IMR-90 (cell line): ENCODE results near the gene TXLNA. TPM values are rescaled to one million over a fixed set of nuclear protein-coding genes. Genes with fewer than 3 reads are reported as not detected.

Experiments used
- ATAC-seq: fragments of 200-7000 bp; cut with Tn5 transposase; 2 replicates; pipeline ENCODE4 v1.9.1; 2020; ENCODE audit warnings: low read depth, mild to moderate bottlenecking, moderate library complexity
- BruUV-seq: library from RNA; stranded (reverse); fragments of 400-500 nt; replicated peaks from 2 replicates; lab custom pipeline; 2021; lab: Mats Ljungman, UMichigan
- CTCF ChIA-PET: fragments of 300-600 bp; formaldehyde crosslinking; extraction: SDS; loops from one replicate; lab custom pipeline; 2021; ENCODE audit warnings: antibody characterized with exemption; lab: Yijun Ruan, JAX
- POLR2A ChIA-PET: fragments of 300-600 bp; sonication (Branson Sonifier 250); formaldehyde crosslinking; loops from one replicate; lab custom pipeline; 2022; ENCODE audit warnings: antibody characterized with exemption; ENCODE audit not compliant: unreplicated experiment; lab: Charles Lee
- DNase-seq: peaks from one replicate; pipeline ENCODE4 v3.0.0; 2013
- H2AFZ ChIP-seq: replicated peaks from 2 replicates; pipeline ENCODE3; 2013; ENCODE audit warnings: low read length, mild to moderate bottlenecking; ENCODE audit not compliant: poor library complexity
- H2AK5ac ChIP-seq: 2 replicates; pipeline ENCODE4 v1.6.1; 2013; ENCODE audit warnings: low read depth, low read length, inconsistent platforms
- H2AK9ac ChIP-seq: replicated peaks from 2 replicates; pipeline ENCODE3; 2013; ENCODE audit warnings: mild to moderate bottlenecking, low read depth, low read length, moderate library complexity; ENCODE audit not compliant: poor library complexity
- H2BK120ac ChIP-seq: 2 replicates; pipeline ENCODE4 v1.6.1; 2013; ENCODE audit warnings: low read depth, low read length, inconsistent platforms
- H2BK15ac ChIP-seq: 3 replicates; pipeline ENCODE4 v1.6.1; 2013; ENCODE audit warnings: low read depth, low read length, inconsistent platforms
- H2BK20ac ChIP-seq: 2 replicates; pipeline ENCODE4 v1.6.1; 2013; ENCODE audit warnings: low read depth, mild to moderate bottlenecking, inconsistent platforms, low read length, moderate library complexity
- H2BK5ac ChIP-seq: 2 replicates; pipeline ENCODE4 v1.6.1; 2013; ENCODE audit warnings: mild to moderate bottlenecking, low read depth, low read length, inconsistent platforms; ENCODE audit not compliant: poor library complexity, severe bottlenecking
- H3K14ac ChIP-seq: replicated peaks from 2 replicates; pipeline ENCODE4 v1.6.1; 2013; ENCODE audit warnings: low read depth, low read length, inconsistent platforms
- H3K18ac ChIP-seq: 2 replicates; pipeline ENCODE4 v1.6.1; 2013; ENCODE audit warnings: low read depth, low read length, control low read depth
- H3K23ac ChIP-seq: 2 replicates; pipeline ENCODE4 v1.6.1; 2013; ENCODE audit warnings: low read depth, low read length, inconsistent platforms
- H3K27ac ChIP-seq: 2 replicates; pipeline ENCODE4 v1.5.1; 2013; ENCODE audit warnings: mild to moderate bottlenecking, control low read depth, low read length; ENCODE audit not compliant: insufficient read depth
- H3K27me3 ChIP-seq: 2 replicates; pipeline ENCODE4 v1.6.1; 2013; ENCODE audit warnings: low read length; ENCODE audit not compliant: control insufficient read depth, insufficient read depth
- H3K36me3 ChIP-seq: 2 replicates; pipeline ENCODE4 v1.6.1; 2013; ENCODE audit warnings: low read length, mixed read lengths; ENCODE audit not compliant: control insufficient read depth, insufficient read depth
- H3K4ac ChIP-seq: 2 replicates; pipeline ENCODE4 v1.6.1; 2013; ENCODE audit warnings: low read depth, low read length, inconsistent platforms
- H3K4me1 ChIP-seq: 2 replicates; pipeline ENCODE4 v1.6.1; 2013; ENCODE audit warnings: low read length, mixed read lengths; ENCODE audit not compliant: control insufficient read depth, insufficient read depth
- H3K4me2 ChIP-seq: 2 replicates; pipeline ENCODE4 v1.6.1; 2013; ENCODE audit warnings: low read depth, mild to moderate bottlenecking, control low read depth, low read length, moderate library complexity
- H3K4me3 ChIP-seq: 2 replicates; pipeline ENCODE4 v1.5.1; 2013; ENCODE audit warnings: low read depth, mild to moderate bottlenecking, control low read depth, low read length, moderate library complexity; ENCODE audit not compliant: insufficient read depth
- H3K56ac ChIP-seq: 2 replicates; pipeline ENCODE4 v1.6.1; 2013; ENCODE audit warnings: low read length, inconsistent platforms; ENCODE audit not compliant: insufficient read depth; ENCODE audit errors: extremely low read depth
- H3K79me1 ChIP-seq, 2 experiments: 2 replicates each; pipeline ENCODE4 v1.6.1; 2013; ENCODE audit warnings: low read length in 2 of 2, inconsistent platforms in 1 of 2, low read depth in 1 of 2
- H3K9ac ChIP-seq: 2 replicates; pipeline ENCODE4 v1.6.1; 2013; ENCODE audit warnings: low read depth, low read length, control low read depth
- H3K9me1 ChIP-seq: 2 replicates; pipeline ENCODE4 v1.6.1; 2013; ENCODE audit warnings: low read length, inconsistent platforms; ENCODE audit not compliant: insufficient read depth
- H3K9me3 ChIP-seq: 2 replicates; pipeline ENCODE4 v1.6.1; 2013; ENCODE audit warnings: low read length; ENCODE audit not compliant: control insufficient read depth, insufficient read depth
- H4K20me1 ChIP-seq: 2 replicates; pipeline ENCODE4 v1.6.1; 2013; ENCODE audit warnings: low read length, inconsistent platforms; ENCODE audit not compliant: insufficient read depth
- H4K5ac ChIP-seq: 2 replicates; pipeline ENCODE4 v1.6.1; 2013; ENCODE audit warnings: mild to moderate bottlenecking, low read depth, low read length, control low read depth
- H4K8ac ChIP-seq, 2 experiments: 2 replicates each; pipeline ENCODE4 v1.6.1; 2013; ENCODE audit warnings: low read depth in 2 of 2, low read length in 2 of 2, control low read depth in 1 of 2, inconsistent platforms in 1 of 2
- H4K91ac ChIP-seq: 2 replicates; pipeline ENCODE4 v1.6.1; 2013; ENCODE audit warnings: low read depth, low read length, inconsistent platforms; ENCODE audit not compliant: insufficient read depth
- BHLHE40 ChIP-seq: fragments of 150-350 bp; IDR thresholded peaks from 2 replicates; pipeline ENCODE4 v1.6.1; 2016; ENCODE audit warnings: mild to moderate bottlenecking, low read depth, low read length
- POLR2A ChIP-seq: IDR thresholded peaks from 2 replicates; pipeline ENCODE4 v1.6.1; 2012; ENCODE audit warnings: mild to moderate bottlenecking, low read depth, low read length
- RAD21 ChIP-seq: IDR thresholded peaks from 2 replicates; pipeline ENCODE4 v1.6.1; 2012; ENCODE audit warnings: low read length, improper control_type of control experiment
- WGBS, 2 experiments: methylation state at CpG; one replicate each; pipeline versions ENCODE4 v1.1.5 to v1.1.7; 2013; ENCODE audit warnings: missing lambda C conversion rate in 2 of 2; ENCODE audit not compliant: insufficient read length in 1 of 2; ENCODE audit errors: extremely low coverage in 2 of 2; 5-methylcytosine and 5-hydroxymethylcytosine counted together
- dilution Hi-C: fragments of 300-500 bp; cut with HindIII; formaldehyde crosslinking; loops from one replicate; pipeline ENCODE4 v1.14.3; 2018; ENCODE audit warnings: low sequenced_read_pairs; ENCODE audit not compliant: unreplicated experiment
- in situ Hi-C: fragments of 300-500 bp; cut with MboI; formaldehyde crosslinking; loops from 3 replicates; pipeline ENCODE4 v1.14.3; 2019; ENCODE audit warnings: low sequenced_read_pairs, inconsistent platforms, mixed read lengths
- intact Hi-C: fragments of 100-400 bp; cut with micrococcal nuclease; formaldehyde crosslinking; loops from 2 replicates; pipeline ENCODE4 v1.10.0; 2022
- polyA plus RNA-seq, 3 experiments: library from polyadenylated mRNA; depleted of rRNA; stranded (reverse); fragments of >200 nt; gene quantifications; 2 replicates each; pipeline ENCODE4 v1.2.3, GENCODE V29; 2012; ENCODE audit warnings: low replicate concordance in 1 of 3
- total RNA-seq: library from RNA; depleted of rRNA; stranded (reverse); fragments of >200 nt; gene quantifications from 2 replicates; pipeline ENCODE4 v1.2.3, GENCODE V29; 2012
- TF ChIP-seq, protein P1 (sequence below): conservative IDR thresholded peaks from 2 replicates; pipeline ENCODE4 v1.5.1; 2012; ENCODE audit warnings: mild to moderate bottlenecking, low read depth, low read length, improper control_type of control experiment

The TXLNA gene
- total and polyA plus RNA-seq, 2 of the 4 experiments (the other 2 are of a cell fraction), result 47.6 to 102 TPM

DNA sequence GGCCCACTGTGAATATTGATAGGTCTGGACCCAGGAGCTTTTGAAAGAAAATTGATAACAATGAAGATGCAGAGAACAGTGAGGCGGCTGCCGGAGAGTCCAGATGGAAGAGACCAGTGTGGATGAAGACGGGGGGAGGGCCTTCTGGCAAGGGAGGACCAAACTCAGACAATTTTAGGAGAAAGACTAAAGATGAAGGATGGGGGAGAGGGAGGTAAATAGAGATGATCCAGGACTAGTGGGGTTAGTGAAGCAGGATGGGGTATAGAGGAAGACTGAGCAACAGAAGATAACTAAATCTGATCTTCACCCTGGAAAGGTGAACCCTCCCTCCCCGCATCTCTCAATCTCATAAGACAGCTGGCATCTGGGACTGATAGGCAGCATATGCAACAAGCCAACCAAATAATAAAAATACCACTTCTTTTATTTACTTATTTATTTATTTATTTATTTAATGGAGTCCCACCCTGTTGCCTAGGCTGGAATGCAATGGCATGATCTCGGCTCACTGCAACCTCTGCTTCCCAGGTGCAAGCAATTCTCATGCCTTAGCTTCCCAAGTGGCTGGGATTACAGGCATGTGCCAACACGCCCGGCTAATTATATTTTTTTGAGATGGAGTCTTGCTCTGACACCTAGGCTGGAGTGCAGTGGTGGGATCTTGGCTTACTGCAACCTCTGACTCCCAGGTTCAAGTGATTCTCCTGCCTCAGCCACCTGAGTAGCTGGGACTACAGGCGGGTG is 53.3 kb downstream of the TXLNA start:
- H2BK5ac ChIP-seq, result no peak overlapping the region
- no peak overlapping the region for H2BK20ac ChIP-seq
- dilution Hi-C loops (no loop called here), intact Hi-C loops (no loop called here), in situ Hi-C loops (no loop called here)
- H4K20me1 ChIP-seq, result 0 out of 2 replicates have a peak, but pooled peaks cover 2% of the 10 kb centered on the region
- no peak overlapping the region for H2BK120ac ChIP-seq
- no peak overlapping the region for H3K56ac ChIP-seq
- peaks cover 12% of the 10 kb centered on the region for H3K4me1 ChIP-seq
- ATAC-seq (no peak), DNase-seq (no peak)
- no peak overlapping the region for H2AFZ ChIP-seq
- no peak overlapping the region for H4K8ac ChIP-seq
- H3K27me3 ChIP-seq, result no peaks in the 10 kb centered on the region
- no peak for TF ChIP-seq POLR2A
- TF ChIP-seq RAD21, result no peak
- TF ChIP-seq, protein P1, sequence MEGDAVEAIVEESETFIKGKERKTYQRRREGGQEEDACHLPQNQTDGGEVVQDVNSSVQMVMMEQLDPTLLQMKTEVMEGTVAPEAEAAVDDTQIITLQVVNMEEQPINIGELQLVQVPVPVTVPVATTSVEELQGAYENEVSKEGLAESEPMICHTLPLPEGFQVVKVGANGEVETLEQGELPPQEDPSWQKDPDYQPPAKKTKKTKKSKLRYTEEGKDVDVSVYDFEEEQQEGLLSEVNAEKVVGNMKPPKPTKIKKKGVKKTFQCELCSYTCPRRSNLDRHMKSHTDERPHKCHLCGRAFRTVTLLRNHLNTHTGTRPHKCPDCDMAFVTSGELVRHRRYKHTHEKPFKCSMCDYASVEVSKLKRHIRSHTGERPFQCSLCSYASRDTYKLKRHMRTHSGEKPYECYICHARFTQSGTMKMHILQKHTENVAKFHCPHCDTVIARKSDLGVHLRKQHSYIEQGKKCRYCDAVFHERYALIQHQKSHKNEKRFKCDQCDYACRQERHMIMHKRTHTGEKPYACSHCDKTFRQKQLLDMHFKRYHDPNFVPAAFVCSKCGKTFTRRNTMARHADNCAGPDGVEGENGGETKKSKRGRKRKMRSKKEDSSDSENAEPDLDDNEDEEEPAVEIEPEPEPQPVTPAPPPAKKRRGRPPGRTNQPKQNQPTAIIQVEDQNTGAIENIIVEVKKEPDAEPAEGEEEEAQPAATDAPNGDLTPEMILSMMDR, result no peak
- no peak for TF ChIP-seq BHLHE40
- H3K23ac ChIP-seq, result no peak overlapping the region
- no peak overlapping the region for H2AK5ac ChIP-seq
- no peak overlapping the region for H3K4ac ChIP-seq
- H4K91ac ChIP-seq, result no peak overlapping the region
- H3K4me2 ChIP-seq, result no peak overlapping the region
- 88% methylated on average over 2 of the region's 8 CpGs; no CpG with 5 or more reads in 1 of the 2 experiments for WGBS, 2 experiments
- H3K18ac ChIP-seq, result no peak overlapping the region
- H4K5ac ChIP-seq, result no peak overlapping the region
- H3K4me3 ChIP-seq, result no peak overlapping the region
- peaks cover 35% of the 10 kb centered on the region for H3K36me3 ChIP-seq
- no peak overlapping the region for H3K9ac ChIP-seq
- H2BK15ac ChIP-seq, result no peak overlapping the region
- no peak overlapping the region for H3K14ac ChIP-seq
- no peak overlapping the region for H3K27ac ChIP-seq
- POLR2A ChIA-PET, result no interaction called here
- CTCF ChIA-PET, result no interaction called here
- BruUV-seq, result no TSS peak
- H3K9me1 ChIP-seq, result peaks cover 15% of the 10 kb centered on the region
- H3K9me3 ChIP-seq, result no peaks in the 10 kb centered on the region
- H3K79me1 ChIP-seq, result peaks cover 0 to 16% of the 10 kb centered on the region in 2 experiments; a peak in 2 of 4 replicates
- H2AK9ac ChIP-seq, result no peak overlapping the region
